GM23248 (cell line): Measurements from ENCODE around the gene PCED1B.
"Not testable (repeated sequence)": the region's sequence is repeated elsewhere in the genome, so short reads cannot be mapped to it uniquely, and the experiment has no call there.

Experiments
- EZH2 ChIP-seq: fragments of 200-600 bp; sonication (generic); IDR thresholded peaks from 2 replicates; pipeline ENCODE4 v1.6.1; 2018; ENCODE audit warnings: antibody characterized with exemption, mild to moderate bottlenecking; ENCODE audit not compliant: insufficient read depth, poor library complexity, severe bottlenecking
- EZH2phosphoT487 ChIP-seq: fragments of 200-600 bp; sonication (generic); IDR thresholded peaks from 2 replicates; pipeline ENCODE4 v1.6.1; 2018; ENCODE audit warnings: antibody characterized with exemption, moderate library complexity, mild to moderate bottlenecking, low read depth; ENCODE audit not compliant: insufficient read depth

- TF ChIP-seq EZH2, EZH2phosphoT487: not testable (repeated sequence)
Observed at GRCh38 chr12:47201190-47201589, 121.8 kb downstream of the PCED1B start.
